HG03469 (cell line): Measurements from ENCODE around the gene GLS.

ENCODE experiments used
- ATAC-seq: cut with Tn5 transposase; IDR thresholded peaks from one replicate; pipeline ENCODE4 v1.9.1; 2021; ENCODE audit warnings: mild to moderate bottlenecking, moderate library complexity, moderate number of reproducible peaks; ENCODE audit not compliant: unreplicated experiment

GLS gene

GRCh38 chr2:190965580-190966222 is 85.1 kb downstream of the GLS start:
- no peak for ATAC-seq

GRCh38 chr2:190968522-190968921 is 87.9 kb downstream of the GLS start:
- ATAC-seq, result no peak

DNA sequence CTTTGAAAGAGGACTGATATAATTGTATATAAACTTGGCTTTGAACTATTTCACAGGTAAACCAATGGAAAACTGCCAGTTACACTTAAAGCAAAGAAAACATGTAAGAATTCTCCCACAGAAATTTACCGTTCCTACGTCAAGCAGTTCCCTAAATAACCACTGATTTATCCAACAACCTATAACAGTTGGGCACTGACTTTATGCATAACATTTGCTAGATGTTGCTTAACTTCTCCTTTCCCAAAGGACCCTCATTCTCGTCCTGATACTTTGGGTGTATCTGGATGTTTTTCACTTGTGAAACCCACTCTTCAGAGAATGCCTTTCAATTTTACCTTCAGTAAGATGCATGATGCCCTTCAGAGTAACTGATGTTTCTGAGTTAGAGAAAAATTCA is 89.5 kb downstream of the GLS start:
- ATAC-seq, result no peak

DNA sequence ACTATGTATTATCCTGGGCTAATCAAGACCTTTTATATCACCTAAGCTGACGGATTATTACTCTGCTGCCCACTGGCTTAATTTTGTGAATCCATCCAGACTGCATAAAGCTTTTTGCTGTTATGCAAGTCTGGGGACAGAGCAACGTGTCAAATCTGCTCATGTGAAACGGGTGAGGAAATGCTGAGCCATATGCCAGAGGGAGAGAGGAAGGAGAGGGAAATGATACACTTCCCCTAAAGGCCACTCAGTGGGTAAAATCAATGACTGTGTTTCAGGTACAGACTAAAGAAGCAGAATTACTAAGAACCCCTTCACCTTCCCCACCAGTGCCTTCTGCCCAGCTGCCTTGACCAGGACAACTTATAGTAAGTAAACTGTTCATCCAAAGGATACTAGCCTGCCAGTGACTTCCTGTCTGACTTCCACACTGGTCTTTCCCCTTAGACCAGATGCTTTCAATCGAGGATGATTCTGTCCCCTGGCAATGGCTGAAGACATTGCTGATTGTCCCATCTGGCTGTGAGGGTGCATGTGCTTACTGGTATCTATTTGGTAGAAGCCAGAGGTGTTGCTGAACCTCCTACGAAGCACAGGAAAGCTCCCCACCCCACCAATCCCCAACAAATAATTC is 90.4 kb downstream of the GLS start:
- no peak for ATAC-seq

GRCh38 chr2:190972213-190972612 is 91.6 kb downstream of the GLS start:
- no peak for ATAC-seq

DNA sequence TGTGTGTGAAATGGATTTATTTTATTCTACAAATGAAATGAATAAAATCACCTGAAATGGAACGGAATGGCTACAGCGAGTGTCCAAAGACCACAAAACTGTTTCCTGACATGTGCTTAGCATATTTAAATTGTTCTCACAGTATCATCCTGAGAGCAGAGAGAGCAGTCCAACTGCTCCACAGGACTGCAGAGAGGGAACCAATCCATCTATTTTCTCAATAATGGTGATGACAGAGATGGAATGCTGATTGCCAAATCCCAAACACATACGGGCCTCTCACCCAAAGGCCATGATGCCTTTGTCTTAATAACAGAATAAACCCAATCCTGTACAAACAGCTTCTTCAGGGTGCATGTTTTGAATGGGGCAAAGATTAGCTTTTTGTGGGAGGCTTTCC is 92.2 kb downstream of the GLS start:
- no peak for ATAC-seq

GRCh38 chr2:190973262-190973661 is 92.6 kb downstream of the GLS start:
- no peak for ATAC-seq

- no peak for ATAC-seq
These were observed 93.4 kb downstream of the GLS start for GRCh38 chr2:190973726-190974628.

DNA sequence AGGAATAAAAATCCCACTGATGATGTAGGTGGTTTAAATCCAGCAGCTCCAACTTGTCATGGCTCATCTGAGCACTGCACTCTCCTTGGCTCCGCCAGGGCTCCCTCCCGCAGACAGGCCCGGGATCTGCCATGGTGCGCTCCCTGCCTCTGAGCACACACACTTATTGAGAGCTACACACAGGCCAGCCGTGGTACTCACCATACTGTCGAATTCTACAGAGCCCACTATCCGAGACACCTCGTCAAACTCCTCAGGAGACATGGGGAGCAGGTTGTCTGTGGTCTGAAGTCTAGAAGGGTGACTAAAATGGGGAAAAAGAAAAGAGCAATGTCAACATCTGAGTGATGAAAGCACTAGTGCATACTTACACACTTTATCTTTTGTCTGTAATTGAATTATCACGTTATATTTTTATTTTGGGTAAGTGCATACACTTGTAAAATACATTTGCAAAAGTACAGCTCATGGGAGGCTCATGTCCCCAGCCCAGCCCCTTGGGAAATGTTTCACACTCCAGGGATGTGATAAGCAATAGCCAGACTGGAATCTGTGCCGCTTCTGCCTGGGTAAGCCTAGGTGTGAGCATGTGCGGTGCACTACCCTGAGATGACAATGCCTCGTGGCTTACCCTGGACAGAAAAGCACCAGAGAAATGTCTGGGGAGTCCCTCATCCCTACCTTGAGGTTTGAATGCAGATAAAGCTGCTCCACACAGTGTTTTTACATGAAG is 94.2 kb downstream of the GLS start:
- no peak for ATAC-seq

DNA sequence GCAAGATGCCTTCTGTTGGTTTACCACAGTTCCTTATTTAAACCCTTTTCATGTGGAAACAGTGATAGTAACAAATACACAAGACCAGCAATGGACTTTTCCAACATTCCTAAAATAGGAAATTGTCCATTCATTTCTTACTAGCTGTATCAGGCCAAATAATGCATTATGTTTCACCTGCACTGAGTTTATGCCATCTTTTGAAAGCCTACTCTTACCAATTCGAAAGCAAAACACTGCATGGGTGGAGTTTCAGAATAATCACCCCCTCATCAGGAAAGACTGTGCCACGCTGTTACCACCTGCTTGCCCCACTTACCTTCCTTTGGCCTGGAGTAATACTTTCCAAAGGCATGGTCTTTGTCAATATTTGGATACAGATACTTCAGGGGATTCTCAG is 95.9 kb downstream of the GLS start:
- ATAC-seq, result no peak

GRCh38 chr2:190977505-190977904 is 96.9 kb downstream of the GLS start:
- no peak for ATAC-seq

GRCh38 chr2:190978389-190979053 is 97.9 kb downstream of the GLS start:
- no peak for ATAC-seq

- no peak for ATAC-seq
These were observed 99.4 kb downstream of the GLS start for GRCh38 chr2:190979906-190980629.

GRCh38 chr2:190980630-190981209 is 100.1 kb downstream of the GLS start:
- no peak for ATAC-seq

GRCh38 chr2:190981333-190981732 is 100.7 kb downstream of the GLS start:
- no peak for ATAC-seq

DNA sequence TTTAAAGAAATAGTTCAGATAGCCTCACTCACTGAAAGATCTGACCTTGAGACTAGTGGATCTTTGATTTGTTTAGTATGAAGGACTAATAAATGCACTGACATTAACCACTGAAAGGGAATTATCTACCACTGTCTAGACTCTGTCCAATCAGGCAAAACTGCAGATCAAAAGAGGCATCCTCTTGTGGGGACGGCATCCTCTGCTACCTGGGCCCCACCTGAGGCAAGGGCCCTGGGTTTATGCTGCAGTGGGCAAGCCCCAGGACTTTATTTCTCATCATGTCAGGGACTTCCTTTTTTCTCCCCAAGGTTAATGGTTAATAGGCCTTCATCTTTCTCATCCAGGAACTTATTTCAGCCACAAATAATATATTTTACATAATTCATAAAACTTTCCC is 101.1 kb downstream of the GLS start:
- ATAC-seq, result no peak

- ATAC-seq, result no peak
These were observed 101.8 kb downstream of the GLS start for GRCh38 chr2:190982262-190983034.

DNA sequence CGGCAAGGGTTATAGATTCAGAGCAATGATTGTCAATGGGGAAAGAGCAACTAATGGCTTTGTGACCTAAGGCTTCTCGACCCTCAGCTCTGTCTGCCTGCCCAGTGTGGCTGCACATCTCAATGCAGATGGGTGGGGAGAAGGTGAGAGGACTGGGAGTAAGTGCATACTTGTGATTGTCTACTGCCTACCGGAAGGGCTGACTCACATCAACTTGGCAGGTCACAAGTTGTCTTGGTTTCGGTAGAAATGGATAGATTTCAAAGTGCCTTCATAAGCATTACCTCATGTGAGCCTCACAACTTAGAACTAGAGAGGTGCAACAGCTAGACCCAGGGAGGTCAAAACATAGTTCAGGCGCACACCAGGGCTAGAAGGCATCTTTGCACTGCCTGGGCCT is 104.0 kb downstream of the GLS start:
- no peak for ATAC-seq
